HEK293 (cell line): ENCODE measurements around the gene EBI3.
A peak's percentile ranks its signal among the peaks of the same experiment; 100 is the strongest.

Source experiments
- CTCF ChIA-PET: fragments of 350-600 bp; formaldehyde crosslinking; extraction: SDS; loops from one replicate; lab custom pipeline; 2021; ENCODE audit warnings: antibody characterized with exemption; lab: Yijun Ruan, JAX
- POLR2A ChIA-PET: fragments of 300-600 bp; formaldehyde crosslinking; extraction: SDS; loops from one replicate; lab custom pipeline; 2020; ENCODE audit warnings: antibody characterized with exemption, inconsistent platforms; lab: Yijun Ruan, JAX
- H3K27ac ChIP-seq: fragments of 200-500 bp; sonication (Bioruptor generic); 2 replicates; pipeline ENCODE4 v1.5.1; 2014; ENCODE audit warnings: low read depth, low read length, control low read depth, inconsistent platforms; ENCODE audit errors: extremely low read depth
- H3K36me3 ChIP-seq, 2 experiments: fragments of 200-500 bp in 1 of 2; sonication (Bioruptor generic) in 1 of 2; 1 replicate in 1 of 2; 2 replicates in 1 of 2; pipeline ENCODE4 v1.5.1; 2014 to 2017; ENCODE audit warnings: inconsistent platforms in 2 of 2, low read length in 2 of 2; ENCODE audit not compliant: control insufficient read depth in 2 of 2, insufficient read depth in 1 of 2
- H3K4me1 ChIP-seq: fragments of 200-500 bp; sonication (Bioruptor generic); 2 replicates; pipeline ENCODE4 v1.5.1; 2014; ENCODE audit warnings: mild to moderate bottlenecking, low read length, inconsistent platforms; ENCODE audit not compliant: control insufficient read depth, insufficient read depth
- H3K4me3 ChIP-seq: 2 replicates; pipeline ENCODE4 v1.5.1; 2011; ENCODE audit warnings: low read depth, mild to moderate bottlenecking, control low read depth, low read length, moderate library complexity
- H3K9me3 ChIP-seq: fragments of 200-500 bp; sonication (Bioruptor generic); 2 replicates; pipeline ENCODE4 v1.5.1; 2014; ENCODE audit warnings: low read depth, low read length, inconsistent platforms; ENCODE audit not compliant: control insufficient read depth, insufficient read depth
- BCL11A ChIP-seq: fragments of 450-650 bp; formaldehyde crosslinking; IDR thresholded peaks from 2 replicates; pipeline ENCODE4 v1.5.1; 2016; ENCODE audit warnings: low read depth, missing biosample characterization, missing genetic modification characterization
- BCL11B ChIP-seq: fragments of 450-650 bp; formaldehyde crosslinking; IDR thresholded peaks from 2 replicates; pipeline ENCODE4 v1.5.1; 2016; ENCODE audit warnings: low read depth, missing biosample characterization, missing genetic modification characterization
- SCRT2 ChIP-seq: fragments of 450-650 bp; formaldehyde crosslinking; IDR thresholded peaks from 2 replicates; pipeline ENCODE4 v1.5.1; 2016; ENCODE audit warnings: missing biosample characterization, missing genetic modification characterization
- TCF7L2 ChIP-seq: IDR thresholded peaks from 2 replicates; pipeline ENCODE4 v1.6.1; 2011; ENCODE audit warnings: low read depth, mild to moderate bottlenecking, inconsistent platforms, low read length, moderate library complexity, borderline replicate concordance
- TSHZ1 ChIP-seq: fragments of 450-650 bp; formaldehyde crosslinking; IDR thresholded peaks from 2 replicates; pipeline ENCODE4 v1.5.1; 2016; ENCODE audit warnings: missing biosample characterization, missing genetic modification characterization, borderline replicate concordance
- ZBTB20 ChIP-seq: fragments of 450-650 bp; formaldehyde crosslinking; IDR thresholded peaks from 2 replicates; pipeline ENCODE4 v1.5.1; 2016; ENCODE audit warnings: missing biosample characterization, missing genetic modification characterization
- ZBTB21 ChIP-seq: fragments of 450-650 bp; formaldehyde crosslinking; IDR thresholded peaks from 2 replicates; pipeline ENCODE4 v1.5.1; 2017; ENCODE audit warnings: missing biosample characterization, missing genetic modification characterization
- ZEB2 ChIP-seq: fragments of 450-650 bp; formaldehyde crosslinking; IDR thresholded peaks from 2 replicates; pipeline ENCODE4 v1.5.1; 2016; ENCODE audit warnings: missing biosample characterization, missing genetic modification characterization
- ZNF175 ChIP-seq: fragments of 450-650 bp; formaldehyde crosslinking; IDR thresholded peaks from 2 replicates; pipeline ENCODE4 v1.5.1; 2016; ENCODE audit warnings: missing biosample characterization, missing genetic modification characterization
- ZNF19 ChIP-seq: fragments of 450-650 bp; formaldehyde crosslinking; IDR thresholded peaks from 2 replicates; pipeline ENCODE4; 2016; ENCODE audit warnings: missing biosample characterization, missing genetic modification characterization, low read depth
- ZNF239 ChIP-seq: fragments of 450-650 bp; formaldehyde crosslinking; IDR thresholded peaks from 2 replicates; pipeline ENCODE4 v1.5.1; 2016; ENCODE audit warnings: missing biosample characterization, missing genetic modification characterization
- ZNF311 ChIP-seq: fragments of 450-650 bp; formaldehyde crosslinking; IDR thresholded peaks from 2 replicates; pipeline ENCODE4 v1.5.1; 2017; ENCODE audit warnings: missing biosample characterization, missing genetic modification characterization, borderline replicate concordance
- ZNF335 ChIP-seq: fragments of 450-650 bp; formaldehyde crosslinking; conservative IDR thresholded peaks from 2 replicates; pipeline ENCODE4 v1.5.1; 2016; ENCODE audit warnings: missing biosample characterization, missing genetic modification characterization
- ZNF48 ChIP-seq: fragments of 450-650 bp; formaldehyde crosslinking; IDR thresholded peaks from 2 replicates; pipeline ENCODE4 v1.5.1; 2016; ENCODE audit warnings: missing biosample characterization, missing genetic modification characterization
- ZNF777 ChIP-seq: fragments of 450-650 bp; formaldehyde crosslinking; IDR thresholded peaks from 2 replicates; pipeline ENCODE4 v1.5.1; 2017; ENCODE audit warnings: missing biosample characterization, missing genetic modification characterization, borderline replicate concordance
- ZNF830 ChIP-seq: fragments of 450-650 bp; IDR thresholded peaks from 2 replicates; pipeline ENCODE4 v1.5.0; 2018; ENCODE audit warnings: missing biosample characterization, missing genetic modification characterization, low read depth, mild to moderate bottlenecking, moderate library complexity
- ZSCAN23 ChIP-seq: fragments of 450-650 bp; formaldehyde crosslinking; IDR thresholded peaks from 2 replicates; pipeline ENCODE4 v1.5.1; 2016; ENCODE audit warnings: missing biosample characterization, missing genetic modification characterization
- ZXDB ChIP-seq: fragments of 450-650 bp; formaldehyde crosslinking; IDR thresholded peaks from 2 replicates; pipeline ENCODE4 v1.5.1; 2016; ENCODE audit warnings: missing biosample characterization, missing genetic modification characterization
- TF ChIP-seq, protein P1 (sequence below): fragments of 450-650 bp; formaldehyde crosslinking; IDR thresholded peaks from 2 replicates; pipeline ENCODE4 v1.5.1; 2016; ENCODE audit warnings: missing biosample characterization, missing genetic modification characterization
- TF ChIP-seq, protein P2 (sequence below): fragments of 450-650 bp; formaldehyde crosslinking; IDR thresholded peaks from 2 replicates; pipeline ENCODE4 v1.5.1; 2016; ENCODE audit warnings: missing biosample characterization, missing genetic modification characterization
- TF ChIP-seq, protein P3 (sequence below): IDR thresholded peaks from 2 replicates; pipeline ENCODE4 v1.6.1; 2011; ENCODE audit warnings: mild to moderate bottlenecking, low read depth, low read length, borderline replicate concordance
- TF ChIP-seq, protein P4 (sequence below): fragments of 450-650 bp; formaldehyde crosslinking; IDR thresholded peaks from 2 replicates; pipeline ENCODE4 v1.5.1; 2016; ENCODE audit warnings: missing biosample characterization, missing genetic modification characterization, low read depth
- TF ChIP-seq, protein P5 (sequence below): fragments of 450-650 bp; formaldehyde crosslinking; IDR thresholded peaks from 2 replicates; pipeline ENCODE4 v1.5.1; 2016; ENCODE audit warnings: missing biosample characterization, missing genetic modification characterization
- TF ChIP-seq, protein P6 (sequence below): fragments of 450-650 bp; formaldehyde crosslinking; IDR thresholded peaks from 2 replicates; pipeline ENCODE4 v1.5.0; 2017; ENCODE audit warnings: missing biosample characterization, missing genetic modification characterization, borderline replicate concordance

EBI3 gene

DNA sequence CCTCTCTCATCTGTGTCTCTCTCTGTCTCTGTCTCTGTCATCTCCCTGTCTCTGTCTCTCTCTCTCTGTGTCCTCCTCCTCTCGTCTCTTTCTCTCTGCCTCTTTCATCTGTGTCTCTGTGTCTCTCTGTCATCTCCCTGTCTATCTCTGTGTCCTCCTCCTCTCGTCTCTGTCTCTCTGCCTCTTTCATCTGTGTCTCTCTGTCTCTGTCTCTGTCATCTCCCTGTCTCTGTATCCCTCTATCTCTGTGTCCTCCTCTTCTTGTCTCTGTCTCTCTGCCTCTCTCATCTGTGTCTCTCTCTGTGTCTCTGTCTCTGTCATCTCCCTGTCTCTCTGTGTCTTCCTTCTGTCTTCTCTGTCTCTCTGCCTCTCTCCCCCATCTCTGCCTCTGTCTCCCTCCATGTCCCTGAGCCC lies 551 bp upstream of the EBI3 start:
- Histone ChIP-seq H3K27ac (no peak overlapping the region), H3K4me3 (no peak overlapping the region), H3K4me1 (no peaks in the 10 kb centered on the region), H3K9me3 (no peaks in the 10 kb centered on the region), H3K36me3 (no peaks in the 10 kb centered on the region)
- CTCF ChIA-PET, result no interaction called here
- POLR2A ChIA-PET, result no interaction called here
- TF ChIP-seq ZNF48 (tag by site-specific recombination), result 0 out of 2 replicates have a peak, but pooled peaks have one; percentile 83
- TF ChIP-seq ZNF311 (tag by site-specific recombination), result no peak
- TF ChIP-seq BCL11B (tag by site-specific recombination), result no peak
- TF ChIP-seq ZNF175 (tag by site-specific recombination), result 0 out of 2 replicates have a peak, but pooled peaks have one; percentile 52
- TF ChIP-seq ZBTB21 (tag by site-specific recombination), result no peak
- no peak for TF ChIP-seq SCRT2 (tag by site-specific recombination)
- no peak for TF ChIP-seq ZNF19 (tag by site-specific recombination)
- TF ChIP-seq, protein P1, sequence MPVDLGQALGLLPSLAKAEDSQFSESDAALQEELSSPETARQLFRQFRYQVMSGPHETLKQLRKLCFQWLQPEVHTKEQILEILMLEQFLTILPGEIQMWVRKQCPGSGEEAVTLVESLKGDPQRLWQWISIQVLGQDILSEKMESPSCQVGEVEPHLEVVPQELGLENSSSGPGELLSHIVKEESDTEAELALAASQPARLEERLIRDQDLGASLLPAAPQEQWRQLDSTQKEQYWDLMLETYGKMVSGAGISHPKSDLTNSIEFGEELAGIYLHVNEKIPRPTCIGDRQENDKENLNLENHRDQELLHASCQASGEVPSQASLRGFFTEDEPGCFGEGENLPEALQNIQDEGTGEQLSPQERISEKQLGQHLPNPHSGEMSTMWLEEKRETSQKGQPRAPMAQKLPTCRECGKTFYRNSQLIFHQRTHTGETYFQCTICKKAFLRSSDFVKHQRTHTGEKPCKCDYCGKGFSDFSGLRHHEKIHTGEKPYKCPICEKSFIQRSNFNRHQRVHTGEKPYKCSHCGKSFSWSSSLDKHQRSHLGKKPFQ, result no peak
- no peak for TF ChIP-seq TCF7L2
- no peak for TF ChIP-seq ZNF777 (tag by site-specific recombination)
- TF ChIP-seq, protein P2, sequence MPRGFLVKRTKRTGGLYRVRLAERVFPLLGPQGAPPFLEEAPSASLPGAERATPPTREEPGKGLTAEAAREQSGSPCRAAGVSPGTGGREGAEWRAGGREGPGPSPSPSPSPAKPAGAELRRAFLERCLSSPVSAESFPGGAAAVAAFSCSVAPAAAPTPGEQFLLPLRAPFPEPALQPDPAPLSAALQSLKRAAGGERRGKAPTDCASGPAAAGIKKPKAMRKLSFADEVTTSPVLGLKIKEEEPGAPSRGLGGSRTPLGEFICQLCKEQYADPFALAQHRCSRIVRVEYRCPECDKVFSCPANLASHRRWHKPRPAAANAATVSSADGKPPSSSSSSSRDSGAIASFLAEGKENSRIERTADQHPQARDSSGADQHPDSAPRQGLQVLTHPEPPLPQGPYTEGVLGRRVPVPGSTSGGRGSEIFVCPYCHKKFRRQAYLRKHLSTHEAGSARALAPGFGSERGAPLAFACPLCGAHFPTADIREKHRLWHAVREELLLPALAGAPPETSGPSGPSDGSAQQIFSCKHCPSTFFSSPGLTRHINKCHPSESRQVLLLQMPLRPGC, result peak; percentile 8; the same call in 1 of the 2 replicates
- TF ChIP-seq ZEB2 (tag by site-specific recombination), result no peak
- no peak for TF ChIP-seq ZNF830
- TF ChIP-seq, protein P3, sequence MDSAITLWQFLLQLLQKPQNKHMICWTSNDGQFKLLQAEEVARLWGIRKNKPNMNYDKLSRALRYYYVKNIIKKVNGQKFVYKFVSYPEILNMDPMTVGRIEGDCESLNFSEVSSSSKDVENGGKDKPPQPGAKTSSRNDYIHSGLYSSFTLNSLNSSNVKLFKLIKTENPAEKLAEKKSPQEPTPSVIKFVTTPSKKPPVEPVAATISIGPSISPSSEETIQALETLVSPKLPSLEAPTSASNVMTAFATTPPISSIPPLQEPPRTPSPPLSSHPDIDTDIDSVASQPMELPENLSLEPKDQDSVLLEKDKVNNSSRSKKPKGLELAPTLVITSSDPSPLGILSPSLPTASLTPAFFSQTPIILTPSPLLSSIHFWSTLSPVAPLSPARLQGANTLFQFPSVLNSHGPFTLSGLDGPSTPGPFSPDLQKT, result no peak
- TF ChIP-seq, protein P4, sequence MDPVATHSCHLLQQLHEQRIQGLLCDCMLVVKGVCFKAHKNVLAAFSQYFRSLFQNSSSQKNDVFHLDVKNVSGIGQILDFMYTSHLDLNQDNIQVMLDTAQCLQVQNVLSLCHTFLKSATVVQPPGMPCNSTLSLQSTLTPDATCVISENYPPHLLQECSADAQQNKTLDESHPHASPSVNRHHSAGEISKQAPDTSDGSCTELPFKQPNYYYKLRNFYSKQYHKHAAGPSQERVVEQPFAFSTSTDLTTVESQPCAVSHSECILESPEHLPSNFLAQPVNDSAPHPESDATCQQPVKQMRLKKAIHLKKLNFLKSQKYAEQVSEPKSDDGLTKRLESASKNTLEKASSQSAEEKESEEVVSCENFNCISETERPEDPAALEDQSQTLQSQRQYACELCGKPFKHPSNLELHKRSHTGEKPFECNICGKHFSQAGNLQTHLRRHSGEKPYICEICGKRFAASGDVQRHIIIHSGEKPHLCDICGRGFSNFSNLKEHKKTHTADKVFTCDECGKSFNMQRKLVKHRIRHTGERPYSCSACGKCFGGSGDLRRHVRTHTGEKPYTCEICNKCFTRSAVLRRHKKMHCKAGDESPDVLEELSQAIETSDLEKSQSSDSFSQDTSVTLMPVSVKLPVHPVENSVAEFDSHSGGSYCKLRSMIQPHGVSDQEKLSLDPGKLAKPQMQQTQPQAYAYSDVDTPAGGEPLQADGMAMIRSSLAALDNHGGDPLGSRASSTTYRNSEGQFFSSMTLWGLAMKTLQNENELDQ (tag by site-specific recombination), result no peak
- TF ChIP-seq, protein P5, sequence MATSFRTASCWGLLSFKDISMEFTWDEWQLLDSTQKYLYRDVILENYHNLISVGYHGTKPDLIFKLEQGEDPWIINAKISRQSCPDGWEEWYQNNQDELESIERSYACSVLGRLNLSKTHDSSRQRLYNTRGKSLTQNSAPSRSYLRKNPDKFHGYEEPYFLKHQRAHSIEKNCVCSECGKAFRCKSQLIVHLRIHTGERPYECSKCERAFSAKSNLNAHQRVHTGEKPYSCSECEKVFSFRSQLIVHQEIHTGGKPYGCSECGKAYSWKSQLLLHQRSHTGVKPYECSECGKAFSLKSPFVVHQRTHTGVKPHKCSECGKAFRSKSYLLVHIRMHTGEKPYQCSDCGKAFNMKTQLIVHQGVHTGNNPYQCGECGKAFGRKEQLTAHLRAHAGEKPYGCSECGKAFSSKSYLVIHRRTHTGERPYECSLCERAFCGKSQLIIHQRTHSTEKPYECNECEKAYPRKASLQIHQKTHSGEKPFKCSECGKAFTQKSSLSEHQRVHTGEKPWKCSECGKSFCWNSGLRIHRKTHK (tag by site-specific recombination), result no peak
- no peak for TF ChIP-seq ZSCAN23 (tag by site-specific recombination)
- no peak for TF ChIP-seq TSHZ1
- TF ChIP-seq, protein P6, sequence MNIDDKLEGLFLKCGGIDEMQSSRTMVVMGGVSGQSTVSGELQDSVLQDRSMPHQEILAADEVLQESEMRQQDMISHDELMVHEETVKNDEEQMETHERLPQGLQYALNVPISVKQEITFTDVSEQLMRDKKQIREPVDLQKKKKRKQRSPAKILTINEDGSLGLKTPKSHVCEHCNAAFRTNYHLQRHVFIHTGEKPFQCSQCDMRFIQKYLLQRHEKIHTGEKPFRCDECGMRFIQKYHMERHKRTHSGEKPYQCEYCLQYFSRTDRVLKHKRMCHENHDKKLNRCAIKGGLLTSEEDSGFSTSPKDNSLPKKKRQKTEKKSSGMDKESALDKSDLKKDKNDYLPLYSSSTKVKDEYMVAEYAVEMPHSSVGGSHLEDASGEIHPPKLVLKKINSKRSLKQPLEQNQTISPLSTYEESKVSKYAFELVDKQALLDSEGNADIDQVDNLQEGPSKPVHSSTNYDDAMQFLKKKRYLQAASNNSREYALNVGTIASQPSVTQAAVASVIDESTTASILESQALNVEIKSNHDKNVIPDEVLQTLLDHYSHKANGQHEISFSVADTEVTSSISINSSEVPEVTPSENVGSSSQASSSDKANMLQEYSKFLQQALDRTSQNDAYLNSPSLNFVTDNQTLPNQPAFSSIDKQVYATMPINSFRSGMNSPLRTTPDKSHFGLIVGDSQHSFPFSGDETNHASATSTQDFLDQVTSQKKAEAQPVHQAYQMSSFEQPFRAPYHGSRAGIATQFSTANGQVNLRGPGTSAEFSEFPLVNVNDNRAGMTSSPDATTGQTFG (tag by site-specific recombination), result no peak
- TF ChIP-seq ZNF335 (tag by site-specific recombination), result no peak
- TF ChIP-seq ZXDB, result 0 out of 2 replicates have a peak, but pooled peaks have one; percentile 58
- TF ChIP-seq ZBTB20 (tag by site-specific recombination), result no peak
- TF ChIP-seq BCL11A (tag by site-specific recombination), result no peak
- TF ChIP-seq ZNF239 (tag by site-specific recombination), result no peak
